ENCODE measurements around the gene ICAM4. TPM values are rescaled to one million over a fixed set of nuclear protein-coding genes. Genes with fewer than 3 reads are reported as not detected.

Gene ICAM4
- total and polyA plus RNA-seq, 2 of the 13 experiments (the other 11 are each of a cell fraction or from before 2014, with no cell fraction given): 2.9 to 4.0 TPM

DNA sequence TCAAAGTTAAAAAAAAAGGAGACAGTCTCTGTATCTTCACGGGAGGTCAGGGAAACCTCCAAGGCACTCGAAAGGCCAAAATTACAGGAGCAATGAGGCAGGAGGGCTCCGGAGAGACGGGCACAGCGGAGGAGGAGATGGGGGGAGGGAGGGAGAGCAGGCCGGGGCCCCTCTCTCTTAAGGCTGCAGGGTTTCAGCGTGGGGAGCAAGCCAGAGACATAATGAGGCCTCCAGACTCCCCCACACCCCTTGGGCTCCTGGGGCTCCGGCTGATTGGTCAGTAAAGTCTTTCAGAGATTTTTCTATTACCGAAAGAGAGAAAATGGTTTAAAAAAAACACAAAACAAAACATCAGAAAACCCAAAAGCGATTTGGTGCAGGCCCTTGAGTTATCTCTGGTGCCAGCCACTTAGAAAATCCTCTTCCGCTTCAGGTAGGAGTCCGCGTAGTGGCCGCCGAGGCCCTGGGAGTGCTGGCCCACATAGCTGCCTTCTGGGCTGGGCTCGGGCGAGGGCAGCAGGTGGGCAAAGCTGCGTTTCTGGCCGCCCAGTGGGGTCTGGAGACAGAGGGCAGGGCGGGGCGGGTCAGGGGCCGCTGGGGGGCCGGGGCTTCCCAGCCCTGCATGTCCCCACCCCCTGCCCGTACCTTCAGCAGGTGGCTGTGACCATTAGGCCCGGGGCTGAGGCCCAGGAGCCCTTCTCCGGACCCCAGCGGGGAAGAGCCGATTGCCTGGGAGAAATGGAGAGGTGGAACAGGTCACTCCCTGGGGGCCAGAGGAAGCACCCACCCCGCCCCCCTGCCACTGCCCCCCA lies 30.5 kb downstream of the ICAM4 start:
- 93% methylated on average over 20 of the region's 29 CpGs for WGBS (ENCODE audit: low lambda C conversion rate)
- H3K4me3 ChIP-seq (replicated peaks in 1 of 3; ENCODE audit: insufficient read depth in 1 of 3, low read depth in 2 of 3, low read length in 3 of 3): no peak overlapping the region
- POLR2A ChIA-PET: interaction anchor here (1.3 to 5.1 kb wide), 3 partner anchors 15 to 63 kb away, joined by 3 to 24 read pairs (median 4); partner anchors contain the start of genes RAVER1 and TYK2
- intact Hi-C loops (cut with micrococcal nuclease; ENCODE audit: unreplicated experiment): no loop called here
- H3K9ac ChIP-seq (ENCODE audit: insufficient read depth, low read depth, low read length): no peak overlapping the region
- FAIRE-seq: no peak
- no peak for TF ChIP-seq BHLHE40 (IDR thresholded peaks at IDR 0.05; ENCODE audit: low read length)
- no peak for TF ChIP-seq ZFP62 (CRISPR knock-in tag; IDR thresholded peaks at IDR 0.05)
- TF ChIP-seq POLR2AphosphoS2 (IDR thresholded peaks at IDR 0.05; ENCODE audit: low read depth, low read length): no peak
- no peak for TF ChIP-seq SOX6 (IDR thresholded peaks at IDR 0.05)
- TF ChIP-seq SOX6 (CRISPR knock-in tag; IDR thresholded peaks at IDR 0.05): no peak
- TF ChIP-seq ZNF256 (CRISPR knock-in tag; conservative IDR thresholded peaks at IDR 0.05): no peak
- H3K4me1 ChIP-seq (ENCODE audit: insufficient read depth, low read length): peaks cover 17% of the 10 kb centered on the region
- H4K20me1 ChIP-seq (ENCODE audit: insufficient read depth, low read length): no peaks in the 10 kb centered on the region; the same call in 1 of the 2 replicates
- CTCF ChIA-PET (ENCODE audit: low intra/inter-chr PET ratio, low total read pairs): no interaction called here
- peaks cover 5% of the 10 kb centered on the region for H3K79me2 ChIP-seq (ENCODE audit: insufficient read depth, low read length)
- no peak for DNase-seq (ENCODE audit: low spot score)
- in situ Hi-C loops (cut with HindIII; ENCODE audit: extremely low pct_ligation_motif_present, low pct_unique_long_range_greater_than_20kb): no loop called here
- no TSS peak for BruUV-seq (replicated peaks)
- peaks cover 18 to 43% of the 10 kb centered on the region in 2 experiments for H3K36me3 ChIP-seq (replicated peaks in 1 of 2; ENCODE audit: control insufficient read depth in 1 of 2, insufficient read depth in 2 of 2, low read length in 2 of 2)
- ATAC-seq: no peak
- no peaks in the 10 kb centered on the region for H3K9me3 ChIP-seq (ENCODE audit: low read length)
- no peak overlapping the region for H3K4me2 ChIP-seq (ENCODE audit: low read depth, low read length)
- H2AFZ ChIP-seq (ENCODE audit: low read length): no peak overlapping the region
- H3K27ac ChIP-seq (ENCODE audit: extremely low read length, insufficient read depth, low read length): no peak overlapping the region
- H3K27me3 ChIP-seq (ENCODE audit: control insufficient read depth in 1 of 2, insufficient read depth in 2 of 2, low read length in 2 of 2): no peaks in the 10 kb centered on the region; a peak in 1 of 5 replicates

DNA sequence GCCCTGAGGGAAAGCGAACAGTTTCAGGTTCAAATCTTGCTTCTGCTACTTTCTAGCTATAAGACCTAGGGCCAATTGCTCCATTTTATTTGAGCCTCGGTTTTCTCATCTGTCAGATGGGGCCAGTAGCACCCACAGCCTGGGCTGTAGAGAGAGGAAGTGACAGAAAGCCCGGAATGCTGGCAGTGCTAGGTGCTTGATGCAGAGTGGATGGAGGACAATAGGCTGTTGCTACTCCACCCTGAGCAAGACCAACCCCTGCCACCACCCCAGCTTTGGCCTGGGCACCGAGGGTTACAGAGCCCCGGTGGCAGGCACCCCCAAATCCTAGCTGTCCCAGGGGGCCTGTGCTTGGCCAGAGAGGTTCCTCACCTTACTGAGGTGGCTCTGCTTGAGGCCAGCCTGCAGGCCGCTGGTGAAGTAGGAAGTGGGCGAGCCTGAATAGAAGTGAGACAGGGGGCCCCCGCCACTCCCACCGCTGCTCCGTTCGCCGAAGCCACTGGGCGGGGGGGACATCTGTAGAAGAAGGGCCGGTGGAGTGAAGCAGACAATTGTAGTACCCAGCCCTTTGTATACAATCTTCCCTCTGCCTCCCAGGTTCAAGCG lies 31.2 kb downstream of the ICAM4 start:
- 96% methylated on average over 14 of the region's 15 CpGs for WGBS (ENCODE audit: low lambda C conversion rate)
- no TSS peak for BruUV-seq (replicated peaks)
- POLR2A ChIA-PET: interaction anchor here (1.3 to 5.1 kb wide), 2 partner anchors 14 to 16 kb away, joined by 4 to 24 read pairs; partner anchors contain the start of gene RAVER1
- intact Hi-C loops (cut with micrococcal nuclease; ENCODE audit: unreplicated experiment): no loop called here
- Histone ChIP-seq H3K36me3 (replicated peaks in 1 of 2; ENCODE audit: control insufficient read depth in 1 of 2, insufficient read depth in 2 of 2, low read length in 2 of 2) (peaks cover 24 to 50% of the 10 kb centered on the region in 2 experiments), H2AFZ (ENCODE audit: low read length) (no peak overlapping the region), H3K27ac (ENCODE audit: extremely low read length, insufficient read depth, low read length) (no peak overlapping the region), H4K20me1 (ENCODE audit: insufficient read depth, low read length) (no peaks in the 10 kb centered on the region; the same call in 1 of the 2 replicates), H3K9me3 (ENCODE audit: low read length) (no peaks in the 10 kb centered on the region), H3K4me1 (ENCODE audit: insufficient read depth, low read length) (peaks cover 17% of the 10 kb centered on the region), H3K4me2 (ENCODE audit: low read depth, low read length) (no peak overlapping the region), H3K27me3 (ENCODE audit: control insufficient read depth in 1 of 2, insufficient read depth in 2 of 2, low read length in 2 of 2) (no peaks in the 10 kb centered on the region; a peak in 1 of 5 replicates), H3K9ac (ENCODE audit: insufficient read depth, low read depth, low read length) (no peak overlapping the region), H3K4me3 (replicated peaks in 1 of 3; ENCODE audit: insufficient read depth in 1 of 3, low read depth in 2 of 3, low read length in 3 of 3) (no peak overlapping the region), H3K79me2 (ENCODE audit: insufficient read depth, low read length) (peaks cover 5% of the 10 kb centered on the region)
- no peak for TF ChIP-seq TBP (CRISPR knock-in tag; IDR thresholded peaks at IDR 0.05)
- no peak for TF ChIP-seq KLF9 (CRISPR knock-in tag; IDR thresholded peaks at IDR 0.05; ENCODE audit: low read depth)
- TF ChIP-seq EZH2 (conservative IDR thresholded peaks at IDR 0.05; ENCODE audit: low read depth, low read length): no peak
- TF ChIP-seq NCOA1 (CRISPR knock-in tag; IDR thresholded peaks at IDR 0.05): no peak
- peak; percentile 49 for TF ChIP-seq AGO2 (optimal IDR thresholded peaks at IDR 0.05; ENCODE audit: low read depth, low read length)
- no peak for TF ChIP-seq ZNF234 (CRISPR knock-in tag; conservative IDR thresholded peaks at IDR 0.05)
- TF ChIP-seq NFKBIZ (CRISPR knock-in tag; IDR thresholded peaks at IDR 0.05): no peak
- peak; percentile 73 for TF ChIP-seq ZNF629 (CRISPR knock-in tag; conservative IDR thresholded peaks at IDR 0.05)
- no peak for TF ChIP-seq ZNF839 (CRISPR knock-in tag; IDR thresholded peaks at IDR 0.05; ENCODE audit: borderline replicate concordance)
- FAIRE-seq: no peak
- no peak for DNase-seq (ENCODE audit: low spot score)
- CTCF ChIA-PET (ENCODE audit: low intra/inter-chr PET ratio, low total read pairs): no interaction called here
- ATAC-seq: no peak
- in situ Hi-C loops (cut with HindIII; ENCODE audit: extremely low pct_ligation_motif_present, low pct_unique_long_range_greater_than_20kb): no loop called here
